Measurements from ENCODE around the gene TPPP3. TPM values are rescaled to one million over a fixed set of nuclear protein-coding genes. Genes with fewer than 3 reads are reported as not detected.

TPPP3 gene
- total RNA-seq, 4 donors from 2014 or later = 2.2 to 31.9 (median 7.1) TPM

GRCh38 chr16:67430977-67431774, 37.9 kb upstream of the TPPP3 start, which contains the start of gene HSD11B2:
TSS of gene HSD11B2 (plus strand) at chr16:67431121. CDS start at chr16:67431249, 128 bp downstream.
- peak in 1 of 2 donors; percentile 19 for TF ChIP-seq POLR2A (IDR thresholded peaks at IDR 0.05)
- peak in 2 of 5 experiments; percentile 26 to 38 for TF ChIP-seq CTCF (IDR thresholded peaks at IDR 0.05 in 4 of 5, conservative IDR thresholded peaks at IDR 0.05 in 1 of 5)

DNA sequence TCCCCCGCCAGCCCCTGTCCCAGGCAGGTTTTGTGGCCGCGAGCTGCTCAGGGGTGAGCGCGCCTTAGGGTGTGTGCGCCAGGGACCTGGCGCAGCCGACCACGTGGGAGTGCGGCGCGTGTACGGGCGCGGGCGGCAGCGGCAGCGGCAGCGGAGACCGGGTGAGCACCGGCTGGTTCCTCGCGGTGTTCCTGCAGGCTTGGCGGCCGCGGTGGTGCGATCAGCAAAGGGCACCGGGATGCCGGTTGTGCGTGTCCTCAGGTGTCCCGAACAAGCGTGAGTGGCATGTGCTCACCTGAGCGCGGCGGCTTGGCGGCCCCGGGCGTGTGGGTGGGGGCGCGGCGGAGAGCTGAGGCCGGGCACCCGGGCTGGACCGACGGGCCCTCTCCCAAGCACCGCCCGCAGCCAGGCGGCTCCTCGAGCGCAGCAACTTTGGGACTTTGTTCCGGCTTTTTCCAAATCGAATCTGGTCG, 37.2 kb upstream of the TPPP3 start:
- peak overlapping the region; percentile 29 to 65 (median 54) for H3K27ac ChIP-seq
- intact Hi-C loops (cut with DNase I; ENCODE audit: low total_unique reads) = loop anchor here (2.0 kb wide), 1 partner anchor 14 kb away; no protein-coding TSS in a partner anchor
- H3K27me3 ChIP-seq = peaks cover 0 to 6% (median 0%) of the 10 kb centered on the region in 3 donors
- in situ Hi-C loops (cut with MboI; ENCODE audit: low sequenced_read_pairs in 4 of 4) = no loop called here
- ATAC-seq (peak; percentile 15 to 17), DNase-seq (no peak)
- no peak for TF ChIP-seq POLR2A (IDR thresholded peaks at IDR 0.05)
- no peak for TF ChIP-seq CTCF (IDR thresholded peaks at IDR 0.05 in 4 of 5, conservative IDR thresholded peaks at IDR 0.05 in 1 of 5)
- H3K9me3 ChIP-seq = no peaks in the 10 kb centered on the region
- no peaks in the 10 kb centered on the region for H3K36me3 ChIP-seq
- H3K4me1 ChIP-seq = peaks cover 11 to 16% of the 10 kb centered on the region in 2 donors
- H3K4me3 ChIP-seq = peak overlapping the region; percentile 34 to 52 (median 48)

More at GRCh38 chr16:67430977-67431774, 37.9 kb upstream of the TPPP3 start, which contains the start of gene HSD11B2:
- Histone ChIP-seq H3K4me1 (peaks cover 11 to 16% of the 10 kb centered on the region in 2 donors), H3K27ac (peak within 1 kb of the TSS; percentile 51 to 65 (median 56)), H3K27me3 (peaks cover 0 to 6% (median 0%) of the 10 kb centered on the region in 3 donors), H3K36me3 (no peaks in the 10 kb centered on the region), H3K4me3 (peak within 1 kb of the TSS; percentile 45 to 52 (median 48)), H3K9me3 (no peaks in the 10 kb centered on the region)
- ATAC-seq = peak; percentile 59 to 70
- in situ Hi-C loops (cut with MboI; ENCODE audit: low sequenced_read_pairs in 4 of 4) = no loop called here
- intact Hi-C loops (cut with DNase I; ENCODE audit: low total_unique reads) = loop anchor here (2.0 kb wide), 1 partner anchor 14 kb away; no protein-coding TSS in a partner anchor
- DNase-seq = peak in 1 of 2 donors; percentile 59

GRCh38 chr16:67429799-67430503, 36.7 kb upstream of the TPPP3 start:
- intact Hi-C loops (cut with DNase I; ENCODE audit: low total_unique reads) = loop anchor here (2.0 to 5.0 kb wide), 2 partner anchors 15 to 92 kb away; no protein-coding TSS in a partner anchor
- Histone ChIP-seq H3K27me3 (peaks cover 0 to 6% (median 0%) of the 10 kb centered on the region in 3 donors), H3K4me3 (peak overlapping the region; percentile 34 to 52 (median 48)), H3K36me3 (no peaks in the 10 kb centered on the region), H3K9me3 (no peaks in the 10 kb centered on the region), H3K27ac (no peak overlapping the region), H3K4me1 (peaks cover 11 to 16% of the 10 kb centered on the region in 2 donors)
- DNase-seq (no peak), ATAC-seq (no peak)
- TF ChIP-seq CTCF (IDR thresholded peaks at IDR 0.05 in 4 of 5, conservative IDR thresholded peaks at IDR 0.05 in 1 of 5) = no peak
- TF ChIP-seq POLR2A (IDR thresholded peaks at IDR 0.05) = no peak
- in situ Hi-C loops (cut with MboI; ENCODE audit: low sequenced_read_pairs in 4 of 4) = no loop called here

- in situ Hi-C loops (cut with MboI; ENCODE audit: low sequenced_read_pairs in 4 of 4) (no loop called here), intact Hi-C loops (cut with DNase I; ENCODE audit: low total_unique reads) (loop anchor here (5.0 kb wide), 1 partner anchor 93 kb away; no protein-coding TSS in a partner anchor)
- no peaks in the 10 kb centered on the region for H3K36me3 ChIP-seq
- H3K27ac ChIP-seq = no peak overlapping the region
- H3K27me3 ChIP-seq = peaks cover 0 to 6% (median 0%) of the 10 kb centered on the region in 3 donors
- no peak overlapping the region for H3K4me3 ChIP-seq
- no peak for DNase-seq
- TF ChIP-seq POLR2A (IDR thresholded peaks at IDR 0.05) = no peak
- TF ChIP-seq CTCF (IDR thresholded peaks at IDR 0.05 in 4 of 5, conservative IDR thresholded peaks at IDR 0.05 in 1 of 5) = no peak
- H3K9me3 ChIP-seq = no peaks in the 10 kb centered on the region
- H3K4me1 ChIP-seq = peaks cover 11 to 16% of the 10 kb centered on the region in 2 donors
- no peak for ATAC-seq
Measured at GRCh38 chr16:67429053-67429798, 35.9 kb upstream of the TPPP3 start.

Measured in gastrocnemius medialis (tissue), 4 donors.